ENCODE measurements around the gene CRK. TPM values are rescaled to one million over a fixed set of nuclear protein-coding genes. Genes with fewer than 3 reads are reported as not detected.
A peak's percentile ranks its signal among the peaks of the same experiment; 100 is the strongest.

The CRK gene
- polyA plus RNA-seq (2013): 11.9 TPM

GRCh38 chr17:1455797-1456599, at the start of gene CRK:
CRK (minus strand) TSS chr17:1456232; CDS start chr17:1456117, 115 bp downstream.
- H3K4me3 ChIP-seq (ENCODE audit: control insufficient read depth in 1 of 7, extremely low read depth in 1 of 7, insufficient read depth in 4 of 7, low read depth in 2 of 7, low read length in 6 of 7): peak within 1 kb of the TSS; percentile 85 to 97 (median 92)
- CTCF ChIA-PET: interaction anchor here (1.0 kb wide), 2 partner anchors 9 to 14 kb away, joined by 3 to 4 read pairs; no protein-coding TSS in a partner anchor
- H3K27me3 ChIP-seq (replicated peaks in 2 of 5; ENCODE audit: control insufficient read depth in 4 of 5, insufficient read depth in 5 of 5, low read length in 4 of 5): peaks cover 2 to 37% (median 15%) of the 10 kb centered on the region in 5 experiments
- DNase-seq: peak; percentile 94 to 97 (median 96)
- peaks cover 0 to 15% (median 5%) of the 10 kb centered on the region in 4 experiments for H3K36me3 ChIP-seq (ENCODE audit: control insufficient read depth in 4 of 4, insufficient read depth in 4 of 4, low read length in 3 of 4)
- no peaks in the 10 kb centered on the region for H3K9me3 ChIP-seq (ENCODE audit: control extremely low read depth in 1 of 5, control insufficient read depth in 4 of 5, insufficient read depth in 2 of 5, low read depth in 1 of 5, low read length in 4 of 5)
- 0% methylated on average over 76 of the region's 93 CpGs for WGBS (ENCODE audit: insufficient coverage)
- peaks cover 7 to 19% (median 18%) of the 10 kb centered on the region in 4 experiments for H3K4me1 ChIP-seq (ENCODE audit: control extremely low read depth in 1 of 4, control insufficient read depth in 4 of 4, insufficient read depth in 4 of 4, low read length in 3 of 4)
- POLR2A ChIA-PET: interaction anchor here (0.8 to 1.3 kb wide), 5 partner anchors 32 to 80 kb away, joined by 3 to 4 read pairs (median 4); partner anchors contain the start of genes MYO1C and YWHAE
- H3K27ac ChIP-seq (ENCODE audit: insufficient read depth in 1 of 2, low read depth in 1 of 2, low read length in 2 of 2, poor library complexity in 1 of 2, severe bottlenecking in 2 of 2): peak within 1 kb of the TSS; percentile 91 to 95

GRCh38 chr17:1505586-1505985, 49.6 kb upstream of the CRK start:
- no peak for DNase-seq
- ChIA-PET CTCF (interaction anchor here (0.6 to 3.2 kb wide), 2 partner anchors 9 to 123 kb away, joined by 3 to 25 read pairs; partner anchors contain the start of gene INPP5K), POLR2A (interaction anchor here (0.7 kb wide), 1 partner anchor 11 kb away, joined by 3 read pairs; the partner anchor contains the start of gene INPP5K)
- H3K27ac ChIP-seq (ENCODE audit: insufficient read depth in 1 of 2, low read depth in 1 of 2, low read length in 2 of 2, poor library complexity in 1 of 2, severe bottlenecking in 2 of 2): no peak overlapping the region
- no peaks in the 10 kb centered on the region for H3K27me3 ChIP-seq (replicated peaks in 2 of 5; ENCODE audit: control insufficient read depth in 4 of 5, insufficient read depth in 5 of 5, low read length in 4 of 5)
- WGBS (ENCODE audit: insufficient coverage): 96% methylated on average over 3 of the region's 5 CpGs
- H3K4me3 ChIP-seq (ENCODE audit: control insufficient read depth in 1 of 7, extremely low read depth in 1 of 7, insufficient read depth in 4 of 7, low read depth in 2 of 7, low read length in 6 of 7): no peak overlapping the region
- H3K4me1 ChIP-seq (ENCODE audit: control extremely low read depth in 1 of 4, control insufficient read depth in 4 of 4, insufficient read depth in 4 of 4, low read length in 3 of 4): no peaks in the 10 kb centered on the region
- H3K9me3 ChIP-seq (ENCODE audit: control extremely low read depth in 1 of 5, control insufficient read depth in 4 of 5, insufficient read depth in 2 of 5, low read depth in 1 of 5, low read length in 4 of 5): no peaks in the 10 kb centered on the region
- H3K36me3 ChIP-seq (ENCODE audit: control insufficient read depth in 4 of 4, insufficient read depth in 4 of 4, low read length in 3 of 4): peaks cover 2 to 33% (median 16%) of the 10 kb centered on the region in 4 experiments

GRCh38 chr17:1504866-1505265, 48.8 kb upstream of the CRK start:
- no peak for DNase-seq
- ChIA-PET CTCF (interaction anchor here (0.6 to 3.2 kb wide), 3 partner anchors 10 to 122 kb away, joined by 3 to 25 read pairs (median 3); partner anchors contain the start of genes INPP5K and MYO1C), POLR2A (interaction anchor here (0.7 kb wide), 1 partner anchor 12 kb away, joined by 3 read pairs; the partner anchor contains the start of gene INPP5K)
- Histone ChIP-seq H3K27ac (ENCODE audit: insufficient read depth in 1 of 2, low read depth in 1 of 2, low read length in 2 of 2, poor library complexity in 1 of 2, severe bottlenecking in 2 of 2) (no peak overlapping the region), H3K4me1 (ENCODE audit: control extremely low read depth in 1 of 4, control insufficient read depth in 4 of 4, insufficient read depth in 4 of 4, low read length in 3 of 4) (no peaks in the 10 kb centered on the region), H3K4me3 (ENCODE audit: control insufficient read depth in 1 of 7, extremely low read depth in 1 of 7, insufficient read depth in 4 of 7, low read depth in 2 of 7, low read length in 6 of 7) (no peak overlapping the region), H3K36me3 (ENCODE audit: control insufficient read depth in 4 of 4, insufficient read depth in 4 of 4, low read length in 3 of 4) (peaks cover 2 to 33% (median 15%) of the 10 kb centered on the region in 4 experiments), H3K27me3 (replicated peaks in 2 of 5; ENCODE audit: control insufficient read depth in 4 of 5, insufficient read depth in 5 of 5, low read length in 4 of 5) (no peaks in the 10 kb centered on the region), H3K9me3 (ENCODE audit: control extremely low read depth in 1 of 5, control insufficient read depth in 4 of 5, insufficient read depth in 2 of 5, low read depth in 1 of 5, low read length in 4 of 5) (no peaks in the 10 kb centered on the region)
- WGBS (ENCODE audit: insufficient coverage): 100% methylated on average over 1 of the region's 3 CpGs

GRCh38 chr17:1503699-1504098, 47.7 kb upstream of the CRK start:
- no peak overlapping the region for H3K27ac ChIP-seq (ENCODE audit: insufficient read depth in 1 of 2, low read depth in 1 of 2, low read length in 2 of 2, poor library complexity in 1 of 2, severe bottlenecking in 2 of 2)
- peaks cover 0 to 24% (median 14%) of the 10 kb centered on the region in 4 experiments for H3K36me3 ChIP-seq (ENCODE audit: control insufficient read depth in 4 of 4, insufficient read depth in 4 of 4, low read length in 3 of 4)
- POLR2A ChIA-PET: interaction anchor here (0.6 kb wide), 1 partner anchor 28 kb away, joined by 3 read pairs; no protein-coding TSS in a partner anchor
- no peak overlapping the region for H3K4me3 ChIP-seq (ENCODE audit: control insufficient read depth in 1 of 7, extremely low read depth in 1 of 7, insufficient read depth in 4 of 7, low read depth in 2 of 7, low read length in 6 of 7)
- CTCF ChIA-PET: interaction anchor here (3.2 kb wide), 1 partner anchor 11 kb away, joined by 25 read pairs; the partner anchor contains the start of gene INPP5K
- H3K9me3 ChIP-seq (ENCODE audit: control extremely low read depth in 1 of 5, control insufficient read depth in 4 of 5, insufficient read depth in 2 of 5, low read depth in 1 of 5, low read length in 4 of 5): no peaks in the 10 kb centered on the region
- H3K27me3 ChIP-seq (replicated peaks in 2 of 5; ENCODE audit: control insufficient read depth in 4 of 5, insufficient read depth in 5 of 5, low read length in 4 of 5): no peaks in the 10 kb centered on the region
- no peak for DNase-seq
- peaks cover 0 to 11% (median 2%) of the 10 kb centered on the region in 4 experiments for H3K4me1 ChIP-seq (ENCODE audit: control extremely low read depth in 1 of 4, control insufficient read depth in 4 of 4, insufficient read depth in 4 of 4, low read length in 3 of 4)
- whole genome bisulfite sequencing (ENCODE audit: insufficient coverage): 96% methylated on average over 10 of the region's 10 CpGs

- ChIA-PET POLR2A (interaction anchor here (1.0 kb wide), 1 partner anchor 13 kb away, joined by 3 read pairs; no protein-coding TSS in a partner anchor), CTCF (interaction anchor here (1.4 to 1.5 kb wide), 2 partner anchors 11 to 15 kb away, joined by 3 to 4 read pairs; no protein-coding TSS in a partner anchor)
- Histone ChIP-seq H3K9me3 (ENCODE audit: control extremely low read depth in 1 of 5, control insufficient read depth in 4 of 5, insufficient read depth in 2 of 5, low read depth in 1 of 5, low read length in 4 of 5) (no peaks in the 10 kb centered on the region), H3K4me3 (ENCODE audit: control insufficient read depth in 1 of 7, extremely low read depth in 1 of 7, insufficient read depth in 4 of 7, low read depth in 2 of 7, low read length in 6 of 7) (no peak overlapping the region), H3K27me3 (replicated peaks in 2 of 5; ENCODE audit: control insufficient read depth in 4 of 5, insufficient read depth in 5 of 5, low read length in 4 of 5) (peaks cover 0 to 3% (median 2%) of the 10 kb centered on the region in 5 experiments), H3K4me1 (ENCODE audit: control extremely low read depth in 1 of 4, control insufficient read depth in 4 of 4, insufficient read depth in 4 of 4, low read length in 3 of 4) (peaks cover 0 to 25% (median 5%) of the 10 kb centered on the region in 4 experiments), H3K36me3 (ENCODE audit: control insufficient read depth in 4 of 4, insufficient read depth in 4 of 4, low read length in 3 of 4) (peaks cover 0 to 25% (median 11%) of the 10 kb centered on the region in 4 experiments), H3K27ac (ENCODE audit: insufficient read depth in 1 of 2, low read depth in 1 of 2, low read length in 2 of 2, poor library complexity in 1 of 2, severe bottlenecking in 2 of 2) (no peak overlapping the region)
- WGBS (ENCODE audit: insufficient coverage): 81% methylated on average over 8 of the region's 9 CpGs
- DNase-seq: peak in 2 of 3 donors; percentile 70 to 83
Observed at GRCh38 chr17:1498869-1499268, 42.8 kb upstream of the CRK start.

GRCh38 chr17:1498233-1498632, 42.2 kb upstream of the CRK start:
- Histone ChIP-seq H3K9me3 (ENCODE audit: control extremely low read depth in 1 of 5, control insufficient read depth in 4 of 5, insufficient read depth in 2 of 5, low read depth in 1 of 5, low read length in 4 of 5) (no peaks in the 10 kb centered on the region), H3K36me3 (ENCODE audit: control insufficient read depth in 4 of 4, insufficient read depth in 4 of 4, low read length in 3 of 4) (peaks cover 0 to 25% (median 11%) of the 10 kb centered on the region in 4 experiments), H3K4me3 (ENCODE audit: control insufficient read depth in 1 of 7, extremely low read depth in 1 of 7, insufficient read depth in 4 of 7, low read depth in 2 of 7, low read length in 6 of 7) (no peak overlapping the region), H3K4me1 (ENCODE audit: control extremely low read depth in 1 of 4, control insufficient read depth in 4 of 4, insufficient read depth in 4 of 4, low read length in 3 of 4) (peaks cover 2 to 25% (median 8%) of the 10 kb centered on the region in 4 experiments), H3K27me3 (replicated peaks in 2 of 5; ENCODE audit: control insufficient read depth in 4 of 5, insufficient read depth in 5 of 5, low read length in 4 of 5) (peaks cover 0 to 6% (median 2%) of the 10 kb centered on the region in 5 experiments), H3K27ac (ENCODE audit: insufficient read depth in 1 of 2, low read depth in 1 of 2, low read length in 2 of 2, poor library complexity in 1 of 2, severe bottlenecking in 2 of 2) (no peak overlapping the region)
- no peak for DNase-seq
- CTCF ChIA-PET: interaction anchor here (1.2 to 1.4 kb wide), 2 partner anchors 11 to 18 kb away, joined by 4 read pairs; partner anchors contain the start of gene INPP5K
- POLR2A ChIA-PET: no interaction called here
- 92% methylated on average over 2 of the region's 2 CpGs for WGBS (ENCODE audit: insufficient coverage)
